Spleen (tissue), 13 donors: ENCODE results near the gene CENPVL1. TPM values are rescaled to one million over a fixed set of nuclear protein-coding genes. Genes with fewer than 3 reads are reported as not detected.
"Not testable (repeated sequence)": the region's sequence is repeated elsewhere in the genome, so short reads cannot be mapped to it uniquely, and the experiment has no call there.

Source experiments
- DNase-seq: peaks from one replicate; pipeline ENCODE4 v3.0.0-alpha.2; 2020
- H3K27ac ChIP-seq, 8 donors: fragments of 200-600 bp; sonication (generic) in 7 of 8; 1 replicate in 4 of 8; 2 replicates in 4 of 8; pipeline versions ENCODE4 v1.5.0 to v1.8.0; 2016 to 2021; ENCODE audit warnings: inconsistent platforms in 4 of 8, mild to moderate bottlenecking in 4 of 8, moderate library complexity in 1 of 8
- H3K27me3 ChIP-seq, 7 donors: fragments of 200-600 bp; sonication (generic) in 6 of 7; replicated peaks in 1 of 7; 1 replicate in 4 of 7; 2 replicates in 3 of 7; pipeline versions ENCODE4 v1.5.0 to v1.8.0; 2016 to 2021; ENCODE audit warnings: inconsistent platforms in 3 of 7, mild to moderate bottlenecking in 1 of 7
- H3K36me3 ChIP-seq, 6 donors: fragments of 200-600 bp; sonication (generic) in 5 of 6; 1 replicate in 4 of 6; 2 replicates in 2 of 6; pipeline versions ENCODE4 v1.5.0 to v1.8.0; 2016 to 2021; ENCODE audit warnings: inconsistent platforms in 2 of 6
- H3K4me1 ChIP-seq, 6 donors: fragments of 200-600 bp; sonication (generic) in 5 of 6; 1 replicate in 3 of 6; 2 replicates in 3 of 6; pipeline versions ENCODE4 v1.5.0 to v1.8.0; 2016 to 2021; ENCODE audit warnings: inconsistent platforms in 3 of 6
- H3K4me3 ChIP-seq, 8 donors: fragments of 200-600 bp; sonication (generic) in 7 of 8; 1 replicate in 4 of 8; 2 replicates in 4 of 8; pipeline versions ENCODE4 v1.5.0 to v1.8.0; 2016 to 2021; ENCODE audit warnings: inconsistent platforms in 4 of 8, mild to moderate bottlenecking in 4 of 8, moderate library complexity in 2 of 8
- H3K9me3 ChIP-seq, 8 donors: fragments of 200-600 bp; sonication (generic) in 7 of 8; 1 replicate in 4 of 8; 2 replicates in 4 of 8; pipeline versions ENCODE4 v1.5.0 to v1.8.0; 2016 to 2021; ENCODE audit warnings: inconsistent platforms in 4 of 8
- POLR2A ChIP-seq, 3 donors: fragments of 450-650 bp; IDR thresholded peaks; one replicate each; pipeline ENCODE4 v1.5.1; 2017; ENCODE audit warnings: antibody characterized with exemption in 3 of 3, mild to moderate bottlenecking in 1 of 3
- POLR2AphosphoS5 ChIP-seq, 3 donors: sonication (generic); formaldehyde crosslinking; IDR thresholded peaks; one replicate each; pipeline ENCODE4 v1.5.1; 2017; ENCODE audit warnings: antibody characterized with exemption in 3 of 3
- WGBS, 5 donors: extraction: QIAGEN DNeasy Blood & Tissue Kit in 3 of 5; methylation state at CpG; one replicate each; pipeline versions ENCODE4 v1.1.5 to v1.1.7; 2013 to 2018; 5-methylcytosine and 5-hydroxymethylcytosine counted together
- intact Hi-C: fragments of 100-400 bp; cut with DNase I; formaldehyde crosslinking; loops from one replicate; pipeline ENCODE4 v1.15.0; 2023; ENCODE audit warnings: low total_unique reads
- long read RNA-seq, 2 donors: transcript quantifications; one replicate each; lab custom pipeline, GENCODE V29; 2026
- polyA plus RNA-seq, 3 donors: library from polyadenylated mRNA; stranded (reverse); fragments of 200-250 nt; gene quantifications; one replicate each; pipeline ENCODE4 v1.2.1, GENCODE V29; 2013
- total RNA-seq, 7 donors: library from RNA; depleted of rRNA in 3 of 7; stranded (reverse); fragments of >200 nt in 3 of 7; fragmentation: NEBNext Ultra II Directional in 4 of 7; extraction: Animal tissue kit (Norgen Biotek cat#: 25700) in 4 of 7; gene quantifications; one replicate each; pipeline versions ENCODE4 v1.1.0 to v1.2.1, GENCODE V29; 2016 to 2021
- TF ChIP-seq, protein P1 (sequence below), 11 experiments: fragments of 200-600 bp in 7 of 11; fragments of 450-650 bp in 4 of 11; sonication (generic) in 4 of 11; IDR thresholded peaks in 8 of 11; conservative IDR thresholded peaks in 3 of 11; 1 replicate in 7 of 11; 2 replicates in 4 of 11; pipeline versions ENCODE4 v1.4.0 to v1.8.0; 2016 to 2021; ENCODE audit warnings: antibody characterized with exemption in 11 of 11, inconsistent platforms in 4 of 11, mild to moderate bottlenecking in 1 of 11
- donor health status: healthy with polysubstance abuse.
- donor health status: DM: no; HTN: no; CAD: no; lungs with moderate emphysema.
- donor health status: DM: no; HTN: no; CAD: no.
- donor health status: Bipolar disorder and iron deficiency.
- donor health status: healthy.
- donor health status: DM: no; HTN: no; CAD: no.
- donor health status: DM: yes; HTN: yes; CAD: no.

The CENPVL1 gene
- total RNA-seq, result not detected
- polyA plus RNA-seq, result not detected
- long read RNA-seq, donor 1, result 0 reads
- long read RNA-seq, donor 2, result 0 reads

DNA sequence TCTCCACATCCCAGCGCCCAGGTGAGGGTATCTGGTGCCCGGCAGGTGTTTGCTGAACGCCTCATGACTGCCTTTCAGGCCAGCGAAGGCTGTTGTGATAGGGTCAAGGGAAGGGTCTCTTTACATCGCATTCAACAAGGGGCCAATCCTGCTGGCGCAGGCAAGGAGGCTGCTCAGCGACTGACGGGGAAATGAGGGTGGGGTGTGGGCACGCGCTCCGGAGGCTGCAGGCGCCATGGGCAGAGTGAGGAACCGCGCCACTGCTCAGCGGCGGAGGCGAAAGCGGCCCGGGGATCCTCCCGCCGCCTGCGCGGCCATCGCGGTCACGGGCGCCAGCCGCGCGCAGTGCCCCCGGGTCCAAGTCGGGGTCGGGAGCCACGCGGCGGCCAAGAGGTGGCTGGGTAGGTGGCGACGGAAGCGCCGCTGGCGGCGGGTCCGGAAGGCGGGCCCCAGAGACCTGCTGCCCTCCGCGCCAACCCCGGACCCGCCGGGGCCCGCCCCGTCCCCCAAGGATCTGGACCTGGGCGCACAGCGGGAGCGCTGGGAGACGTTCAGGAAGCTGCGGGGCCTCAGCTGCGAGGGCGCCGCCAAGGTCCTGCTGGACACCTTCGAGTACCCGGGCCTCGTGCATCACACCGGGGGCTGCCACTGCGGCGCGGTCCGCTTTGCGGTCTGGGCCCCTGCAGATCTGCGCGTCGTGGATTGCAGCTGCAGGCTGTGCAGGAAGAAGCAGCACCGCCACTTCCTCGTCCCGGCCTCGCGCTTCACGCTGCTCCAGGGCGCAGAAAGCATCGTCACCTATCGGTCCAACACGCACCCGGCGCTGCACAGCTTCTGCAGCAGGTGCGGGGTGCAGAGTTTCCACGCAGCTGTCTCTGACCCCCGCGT is at the start of gene CENPVL1:
Gene CENPVL1, plus strand, starts transcription at position 236 of the 888 bp plus-strand sequence. Its CDS starts 0 bp downstream, at position 236.
- WGBS, 5 donors, result no CpG with 5 or more reads among the region's 87 CpGs
- H3K4me1 ChIP-seq, H3K27me3 ChIP-seq, H3K27ac ChIP-seq, H3K4me3 ChIP-seq, H3K36me3 ChIP-seq, intact Hi-C loops, DNase-seq, H3K9me3 ChIP-seq: not testable (repeated sequence)

GRCh38 chrX:51665981-51666380 is 44.3 kb upstream of the CENPVL1 start:
- intact Hi-C loops, result no loop called here
- H3K4me3 ChIP-seq, result no peak overlapping the region
- no peaks in the 10 kb centered on the region for H3K4me1 ChIP-seq
- 14 to 45% (median 18%) methylated on average over 5 of the region's 5 CpGs for WGBS, 5 donors
- H3K36me3 ChIP-seq, result no peaks in the 10 kb centered on the region
- no peak overlapping the region for H3K27ac ChIP-seq
- H3K9me3 ChIP-seq, result no peaks in the 10 kb centered on the region
- H3K27me3 ChIP-seq, result peaks cover 0 to 12% (median 0%) of the 10 kb centered on the region in 7 donors
- TF ChIP-seq POLR2A (IDR thresholded peaks at IDR 0.05) (no peak), POLR2AphosphoS5 (IDR thresholded peaks at IDR 0.05) (no peak)
- TF ChIP-seq, protein P1, sequence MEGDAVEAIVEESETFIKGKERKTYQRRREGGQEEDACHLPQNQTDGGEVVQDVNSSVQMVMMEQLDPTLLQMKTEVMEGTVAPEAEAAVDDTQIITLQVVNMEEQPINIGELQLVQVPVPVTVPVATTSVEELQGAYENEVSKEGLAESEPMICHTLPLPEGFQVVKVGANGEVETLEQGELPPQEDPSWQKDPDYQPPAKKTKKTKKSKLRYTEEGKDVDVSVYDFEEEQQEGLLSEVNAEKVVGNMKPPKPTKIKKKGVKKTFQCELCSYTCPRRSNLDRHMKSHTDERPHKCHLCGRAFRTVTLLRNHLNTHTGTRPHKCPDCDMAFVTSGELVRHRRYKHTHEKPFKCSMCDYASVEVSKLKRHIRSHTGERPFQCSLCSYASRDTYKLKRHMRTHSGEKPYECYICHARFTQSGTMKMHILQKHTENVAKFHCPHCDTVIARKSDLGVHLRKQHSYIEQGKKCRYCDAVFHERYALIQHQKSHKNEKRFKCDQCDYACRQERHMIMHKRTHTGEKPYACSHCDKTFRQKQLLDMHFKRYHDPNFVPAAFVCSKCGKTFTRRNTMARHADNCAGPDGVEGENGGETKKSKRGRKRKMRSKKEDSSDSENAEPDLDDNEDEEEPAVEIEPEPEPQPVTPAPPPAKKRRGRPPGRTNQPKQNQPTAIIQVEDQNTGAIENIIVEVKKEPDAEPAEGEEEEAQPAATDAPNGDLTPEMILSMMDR (IDR thresholded peaks at IDR 0.05 in 8 of 11, conservative IDR thresholded peaks at IDR 0.05 in 3 of 11), result no peak
- no peak for DNase-seq

DNA sequence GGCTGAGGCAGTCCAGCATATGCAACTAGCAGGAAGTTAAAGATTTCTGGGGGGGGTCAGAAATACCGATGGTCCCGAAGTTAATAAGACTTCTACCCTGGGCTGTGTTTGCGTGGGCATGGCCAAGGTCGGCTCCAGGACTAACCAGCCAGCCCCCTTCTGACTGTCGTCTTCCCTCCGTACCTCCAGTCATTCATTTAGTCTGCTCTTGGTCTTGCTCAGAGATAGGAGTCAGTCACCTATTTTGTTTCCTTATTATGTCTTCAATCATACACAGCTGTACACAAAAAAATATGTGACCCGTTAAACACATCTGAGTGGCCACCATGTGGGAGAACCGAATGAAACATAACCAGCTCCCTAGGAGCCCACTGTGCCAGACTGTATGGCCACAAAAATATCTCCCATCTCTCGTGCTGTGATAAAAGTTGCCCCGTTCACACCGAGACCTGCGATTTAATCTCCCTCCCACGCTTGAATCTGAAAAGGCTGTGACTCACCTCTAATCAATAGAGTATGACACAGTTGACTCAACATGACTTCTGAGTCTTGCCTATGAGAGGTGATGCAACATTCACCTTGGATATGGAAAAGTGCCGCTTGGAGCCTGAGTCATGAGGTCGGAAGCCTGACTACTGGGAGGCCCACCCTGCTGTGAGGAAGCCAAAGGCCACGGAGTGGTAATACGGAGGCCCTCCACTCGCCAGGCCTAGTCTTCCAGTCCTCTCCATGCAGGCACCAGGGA is 30.5 kb upstream of the CENPVL1 start:
- H3K27me3 ChIP-seq, DNase-seq, H3K4me1 ChIP-seq, H3K27ac ChIP-seq, intact Hi-C loops, H3K4me3 ChIP-seq, H3K9me3 ChIP-seq, H3K36me3 ChIP-seq: not testable (repeated sequence)
- no CpG with 5 or more reads among the region's 18 CpGs for WGBS, 5 donors

DNA sequence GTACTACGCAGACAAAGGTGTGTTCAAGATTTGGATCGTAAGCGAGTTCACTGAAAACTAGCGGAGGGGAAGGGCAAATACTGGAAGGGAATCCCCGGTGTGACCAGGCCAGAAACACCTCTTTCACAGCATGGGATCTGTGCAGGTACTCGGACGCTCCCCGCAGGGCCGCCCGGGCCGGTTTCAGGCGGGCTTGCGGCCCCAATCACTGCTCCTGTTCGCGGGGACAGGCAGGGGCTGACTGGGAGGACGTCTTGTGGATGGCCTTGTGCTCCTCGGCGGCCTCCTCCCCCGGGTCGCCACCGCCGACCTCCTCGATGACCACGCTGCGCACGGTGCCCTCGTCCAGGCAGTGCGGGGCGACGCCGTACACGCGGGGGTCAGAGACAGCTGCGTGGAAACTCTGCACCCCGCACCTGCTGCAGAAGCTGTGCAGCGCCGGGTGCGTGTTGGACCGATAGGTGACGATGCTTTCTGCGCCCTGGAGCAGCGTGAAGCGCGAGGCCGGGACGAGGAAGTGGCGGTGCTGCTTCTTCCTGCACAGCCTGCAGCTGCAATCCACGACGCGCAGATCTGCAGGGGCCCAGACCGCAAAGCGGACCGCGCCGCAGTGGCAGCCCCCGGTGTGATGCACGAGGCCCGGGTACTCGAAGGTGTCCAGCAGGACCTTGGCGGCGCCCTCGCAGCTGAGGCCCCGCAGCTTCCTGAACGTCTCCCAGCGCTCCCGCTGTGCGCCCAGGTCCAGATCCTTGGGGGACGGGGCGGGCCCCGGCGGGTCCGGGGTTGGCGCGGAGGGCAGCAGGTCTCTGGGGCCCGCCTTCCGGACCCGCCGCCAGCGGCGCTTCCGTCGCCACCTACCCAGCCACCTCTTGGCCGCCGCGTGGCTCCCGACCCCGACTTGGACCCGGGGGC is 28.2 kb upstream of the CENPVL1 start:
- H3K36me3 ChIP-seq, DNase-seq, intact Hi-C loops, H3K4me3 ChIP-seq, H3K4me1 ChIP-seq, H3K27me3 ChIP-seq, H3K27ac ChIP-seq, H3K9me3 ChIP-seq: not testable (repeated sequence)
- WGBS, 5 donors, result no CpG with 5 or more reads among the region's 88 CpGs

DNA sequence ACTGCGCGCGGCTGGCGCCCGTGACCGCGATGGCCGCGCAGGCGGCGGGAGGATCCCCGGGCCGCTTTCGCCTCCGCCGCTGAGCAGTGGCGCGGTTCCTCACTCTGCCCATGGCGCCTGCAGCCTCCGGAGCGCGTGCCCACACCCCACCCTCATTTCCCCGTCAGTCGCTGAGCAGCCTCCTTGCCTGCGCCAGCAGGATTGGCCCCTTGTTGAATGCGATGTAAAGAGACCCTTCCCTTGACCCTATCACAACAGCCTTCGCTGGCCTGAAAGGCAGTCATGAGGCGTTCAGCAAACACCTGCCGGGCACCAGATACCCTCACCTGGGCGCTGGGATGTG is 27.6 kb upstream of the CENPVL1 start, which contains the start of gene CENPVL2:
Gene CENPVL2, minus strand, starts transcription at position 112 of the 343 bp plus-strand sequence. Its CDS starts 0 bp downstream, at position 112.
- H3K36me3 ChIP-seq, H3K9me3 ChIP-seq, H3K27me3 ChIP-seq, H3K27ac ChIP-seq, H3K4me1 ChIP-seq, H3K4me3 ChIP-seq, intact Hi-C loops, DNase-seq: not testable (repeated sequence)
- WGBS, 5 donors, result no CpG with 5 or more reads among the region's 30 CpGs
